ENCODE data around the gene ACOXL. TPM values are rescaled to one million over a fixed set of nuclear protein-coding genes. Genes with fewer than 3 reads are reported as not detected.
A peak's percentile ranks its signal among the peaks of the same experiment; 100 is the strongest.

The ACOXL gene
- total RNA-seq, 6 experiments from 2014 or later = not detected

DNA sequence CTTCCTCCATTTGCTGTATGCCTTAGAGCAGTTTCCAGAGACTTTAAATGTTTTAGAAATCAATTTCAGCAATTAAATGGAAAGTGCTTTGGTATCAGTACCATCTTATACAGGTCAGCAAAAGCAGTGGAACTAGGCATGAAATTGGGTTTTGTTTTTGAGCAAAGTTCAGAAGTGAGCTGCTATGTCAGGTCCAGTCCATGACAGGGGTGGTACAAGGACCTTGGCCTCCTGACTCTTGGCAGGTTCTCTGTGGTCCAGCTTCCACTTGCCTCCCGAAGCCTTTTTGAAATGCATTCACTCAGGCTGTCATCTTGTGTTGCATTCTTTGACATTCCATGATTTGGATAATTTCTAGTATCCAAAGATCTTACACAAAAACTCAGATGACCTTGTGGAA, 159.3 kb downstream of the ACOXL start:
- 0% methylated on average over 1 of the region's 1 CpG for WGBS (ENCODE audit: insufficient coverage, low coverage, low lambda C conversion rate, missing lambda C conversion rate)
- Histone ChIP-seq H3K4me1 (no peaks in the 10 kb centered on the region), H3K27me3 (no peaks in the 10 kb centered on the region), H3K36me3 (no peaks in the 10 kb centered on the region), H3K9me3 (no peaks in the 10 kb centered on the region), H3K4me3 (no peak overlapping the region), H3K27ac (no peak overlapping the region)
- ATAC-seq (peak in 1 of 4 donors; percentile 78), DNase-seq (no peak)
- intact Hi-C loops (cut with DNase I) = no loop called here
- no peak for TF ChIP-seq POLR2A (IDR thresholded peaks at IDR 0.05)
- TF ChIP-seq, protein P1, sequence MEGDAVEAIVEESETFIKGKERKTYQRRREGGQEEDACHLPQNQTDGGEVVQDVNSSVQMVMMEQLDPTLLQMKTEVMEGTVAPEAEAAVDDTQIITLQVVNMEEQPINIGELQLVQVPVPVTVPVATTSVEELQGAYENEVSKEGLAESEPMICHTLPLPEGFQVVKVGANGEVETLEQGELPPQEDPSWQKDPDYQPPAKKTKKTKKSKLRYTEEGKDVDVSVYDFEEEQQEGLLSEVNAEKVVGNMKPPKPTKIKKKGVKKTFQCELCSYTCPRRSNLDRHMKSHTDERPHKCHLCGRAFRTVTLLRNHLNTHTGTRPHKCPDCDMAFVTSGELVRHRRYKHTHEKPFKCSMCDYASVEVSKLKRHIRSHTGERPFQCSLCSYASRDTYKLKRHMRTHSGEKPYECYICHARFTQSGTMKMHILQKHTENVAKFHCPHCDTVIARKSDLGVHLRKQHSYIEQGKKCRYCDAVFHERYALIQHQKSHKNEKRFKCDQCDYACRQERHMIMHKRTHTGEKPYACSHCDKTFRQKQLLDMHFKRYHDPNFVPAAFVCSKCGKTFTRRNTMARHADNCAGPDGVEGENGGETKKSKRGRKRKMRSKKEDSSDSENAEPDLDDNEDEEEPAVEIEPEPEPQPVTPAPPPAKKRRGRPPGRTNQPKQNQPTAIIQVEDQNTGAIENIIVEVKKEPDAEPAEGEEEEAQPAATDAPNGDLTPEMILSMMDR (IDR thresholded peaks at IDR 0.05) = no peak

DNA sequence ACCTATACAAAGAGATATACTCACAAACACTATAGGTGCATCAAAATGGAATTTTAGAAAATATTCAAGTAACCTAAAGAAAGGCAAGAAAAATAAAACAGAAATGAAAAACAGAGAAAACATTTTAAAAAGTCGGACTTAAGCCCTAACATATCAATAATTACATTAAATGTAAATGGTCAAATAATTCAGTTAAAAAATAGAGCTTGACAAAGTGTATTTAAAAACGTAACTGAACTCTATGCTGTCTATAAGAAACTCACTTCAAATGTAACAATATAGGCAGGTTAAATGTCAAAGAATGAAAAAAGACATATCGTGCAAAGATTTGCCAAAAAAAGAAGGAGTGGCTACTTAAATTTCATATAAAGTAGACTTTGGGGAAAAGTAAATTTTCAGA, 163.9 kb downstream of the ACOXL start:
- Histone ChIP-seq H3K27ac (no peak overlapping the region), H3K27me3 (no peaks in the 10 kb centered on the region), H3K4me1 (no peaks in the 10 kb centered on the region), H3K4me3 (no peak overlapping the region), H3K36me3 (no peaks in the 10 kb centered on the region), H3K9me3 (no peaks in the 10 kb centered on the region)
- intact Hi-C loops (cut with DNase I) = no loop called here
- 56% methylated on average over 3 of the region's 3 CpGs for WGBS (ENCODE audit: insufficient coverage, low coverage, low lambda C conversion rate, missing lambda C conversion rate)
- no peak for DNase-seq
- ATAC-seq = no peak
- TF ChIP-seq, protein P1 (IDR thresholded peaks at IDR 0.05) = no peak
- TF ChIP-seq POLR2A (IDR thresholded peaks at IDR 0.05) = no peak

DNA sequence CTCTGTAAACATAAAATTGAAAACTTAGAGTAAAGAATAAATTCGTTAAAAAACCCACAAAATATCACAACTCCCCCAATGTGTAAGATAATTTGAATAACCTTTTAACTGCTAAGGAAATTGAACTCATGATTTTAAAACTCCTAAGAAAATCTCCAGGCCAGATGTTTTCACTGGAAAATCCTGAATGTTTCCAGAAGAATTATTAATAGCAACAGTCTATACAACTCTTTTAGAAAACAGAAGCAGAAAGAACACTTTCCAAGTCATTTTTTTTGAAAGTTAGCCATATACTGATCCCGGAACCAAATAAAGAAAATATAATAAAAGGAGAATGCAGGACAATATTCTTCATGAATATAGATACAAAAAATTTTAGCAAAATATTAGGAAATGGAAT, 165.6 kb downstream of the ACOXL start:
- Histone ChIP-seq H3K27me3 (no peaks in the 10 kb centered on the region), H3K36me3 (no peaks in the 10 kb centered on the region), H3K4me1 (no peaks in the 10 kb centered on the region), H3K4me3 (no peak overlapping the region), H3K9me3 (no peaks in the 10 kb centered on the region), H3K27ac (no peak overlapping the region)
- 39% methylated on average over 2 of the region's 2 CpGs for WGBS (ENCODE audit: insufficient coverage, low coverage, low lambda C conversion rate, missing lambda C conversion rate)
- intact Hi-C loops (cut with DNase I) = no loop called here
- TF ChIP-seq, protein P1 (IDR thresholded peaks at IDR 0.05) = no peak
- TF ChIP-seq POLR2A (IDR thresholded peaks at IDR 0.05) = no peak
- DNase-seq (no peak), ATAC-seq (no peak)

DNA sequence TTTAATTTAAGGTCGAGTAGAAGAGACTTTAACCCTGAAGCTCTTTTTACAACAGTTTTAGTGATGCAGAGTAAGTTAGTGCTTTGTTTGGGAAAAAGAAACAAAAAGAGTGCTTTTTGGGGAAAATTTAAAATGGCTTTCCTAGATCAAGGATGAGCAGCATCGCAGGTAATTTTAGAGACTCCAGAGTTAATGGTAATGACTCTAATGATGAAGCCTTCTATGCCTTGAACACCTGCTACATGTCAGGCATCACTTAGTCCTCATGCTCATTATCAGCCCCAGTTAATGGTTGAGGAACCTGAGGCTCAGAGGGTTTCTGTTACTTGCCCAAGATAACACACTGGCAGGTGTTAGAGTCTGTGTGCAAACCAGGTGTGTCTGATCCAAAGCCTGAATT, 167.8 kb downstream of the ACOXL start:
- no peaks in the 10 kb centered on the region for H3K4me1 ChIP-seq
- H3K27ac ChIP-seq = no peak overlapping the region
- intact Hi-C loops (cut with DNase I) = no loop called here
- ATAC-seq (no peak), DNase-seq (no peak)
- no peaks in the 10 kb centered on the region for H3K9me3 ChIP-seq
- TF ChIP-seq, protein P1 (IDR thresholded peaks at IDR 0.05) = no peak
- TF ChIP-seq POLR2A (IDR thresholded peaks at IDR 0.05) = no peak
- 57% methylated on average over 2 of the region's 2 CpGs for WGBS (ENCODE audit: insufficient coverage, low coverage, low lambda C conversion rate, missing lambda C conversion rate)
- H3K4me3 ChIP-seq = no peak overlapping the region
- H3K36me3 ChIP-seq = no peaks in the 10 kb centered on the region
- H3K27me3 ChIP-seq = no peaks in the 10 kb centered on the region

DNA sequence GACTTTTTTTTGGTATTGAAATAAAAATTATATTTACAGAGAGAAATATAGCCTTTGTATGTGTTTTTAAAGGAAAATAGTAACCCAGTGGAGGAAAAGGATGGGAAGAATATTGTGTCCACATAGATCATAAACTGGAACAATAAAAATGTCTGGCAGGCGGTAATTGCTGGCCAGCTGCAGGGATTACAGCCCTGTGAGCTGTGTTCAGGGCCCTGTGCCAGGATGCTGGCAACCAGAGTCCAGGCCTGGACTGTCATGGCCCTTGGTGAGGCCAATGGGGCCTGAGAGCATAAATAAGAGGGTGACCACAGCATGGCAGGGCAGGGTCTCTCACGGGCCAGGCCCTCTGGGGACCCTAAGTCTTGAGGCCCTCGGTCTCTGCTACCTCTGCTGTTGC, 171.2 kb downstream of the ACOXL start:
- TF ChIP-seq POLR2A (IDR thresholded peaks at IDR 0.05) = no peak
- TF ChIP-seq, protein P1 (IDR thresholded peaks at IDR 0.05) = no peak
- Histone ChIP-seq H3K4me3 (no peak overlapping the region), H3K27ac (no peak overlapping the region), H3K9me3 (no peaks in the 10 kb centered on the region), H3K27me3 (no peaks in the 10 kb centered on the region), H3K4me1 (no peaks in the 10 kb centered on the region), H3K36me3 (no peaks in the 10 kb centered on the region)
- ATAC-seq (no peak), DNase-seq (no peak)
- 74% methylated on average over 2 of the region's 3 CpGs for WGBS (ENCODE audit: insufficient coverage, low coverage, low lambda C conversion rate, missing lambda C conversion rate)
- intact Hi-C loops (cut with DNase I) = no loop called here

All from right lobe of liver (tissue), 6 donors.